Caco-2 (cell line): ENCODE measurements around the gene PLEKHG2. TPM values are rescaled to one million over a fixed set of nuclear protein-coding genes. Genes with fewer than 3 reads are reported as not detected.

Experiments used
- BruUV-seq: library from RNA; stranded (reverse); fragments of 400-500 nt; replicated peaks from 2 replicates; lab custom pipeline; 2021; lab: Mats Ljungman, UMichigan
- CTCF ChIA-PET: fragments of 300-600 bp; sonication (Branson Sonifier 250); formaldehyde crosslinking; loops from one replicate; lab custom pipeline; 2022; ENCODE audit warnings: antibody characterized with exemption; lab: Charles Lee
- POLR2A ChIA-PET: fragments of 300-600 bp; sonication (Branson Sonifier 250); formaldehyde crosslinking; loops from one replicate; lab custom pipeline; 2022; ENCODE audit warnings: antibody characterized with exemption; lab: Charles Lee
- DNase-seq, 2 experiments: peaks; one replicate each; pipeline versions ENCODE4 v3.0.0 to v3.0.0-alpha.2; 2020 to 2022
- H3K27me3 ChIP-seq: replicated peaks from 2 replicates; pipeline ENCODE4 v1.6.0; 2011; ENCODE audit warnings: low read length; ENCODE audit not compliant: control insufficient read depth, insufficient read depth
- H3K36me3 ChIP-seq: 2 replicates; pipeline ENCODE4 v1.5.1; 2011; ENCODE audit warnings: low read length; ENCODE audit not compliant: control insufficient read depth, insufficient read depth
- H3K4me1 ChIP-seq: fragments of 250-450 bp; sonication (Bioruptor Pico); 2 replicates; pipeline ENCODE4 v1.5.1; 2020; ENCODE audit warnings: mild to moderate bottlenecking
- H3K4me3 ChIP-seq: 2 replicates; pipeline ENCODE4 v1.5.1; 2011; ENCODE audit warnings: low read depth, mild to moderate bottlenecking, control low read depth, low read length
- H3K9me3 ChIP-seq: fragments of 250-450 bp; sonication (Bioruptor Pico); 2 replicates; pipeline ENCODE4 v1.5.1; 2020; ENCODE audit warnings: mild to moderate bottlenecking, moderate library complexity
- H3K27ac Mint-ChIP-seq: one replicate; pipeline ENCODE4 v1.8.0; 2022; ENCODE audit warnings: mixed read lengths; ENCODE audit not compliant: unreplicated experiment
- H3K27me3 Mint-ChIP-seq: one replicate; pipeline ENCODE4 v1.8.0; 2022; ENCODE audit warnings: mixed read lengths; ENCODE audit not compliant: insufficient read depth, unreplicated experiment
- H3K36me3 Mint-ChIP-seq: one replicate; pipeline ENCODE4 v1.8.0; 2022; ENCODE audit warnings: mild to moderate bottlenecking, mixed read lengths; ENCODE audit not compliant: insufficient read depth, unreplicated experiment
- H3K4me1 Mint-ChIP-seq: one replicate; pipeline ENCODE4 v1.8.0; 2022; ENCODE audit warnings: low read depth, mixed read lengths; ENCODE audit not compliant: unreplicated experiment
- H3K4me3 Mint-ChIP-seq: one replicate; pipeline ENCODE4 v1.8.0; 2022; ENCODE audit warnings: mild to moderate bottlenecking, moderate library complexity, mixed read lengths; ENCODE audit not compliant: unreplicated experiment
- H3K9me3 Mint-ChIP-seq: one replicate; pipeline ENCODE4 v1.8.0; 2022; ENCODE audit warnings: mixed read lengths; ENCODE audit not compliant: unreplicated experiment
- intact Hi-C: fragments of 100-400 bp; cut with micrococcal nuclease; formaldehyde crosslinking; loops from one replicate; pipeline ENCODE4 v1.10.0; 2022; ENCODE audit not compliant: unreplicated experiment
- total RNA-seq: library from RNA; stranded (reverse); gene quantifications from 2 replicates; pipeline ENCODE4 v1.2.3, GENCODE V29; 2022
- TF ChIP-seq, protein P1 (sequence below), 2 experiments: fragments of 200-600 bp in 1 of 2; IDR thresholded peaks; 1 replicate in 1 of 2; 2 replicates in 1 of 2; pipeline versions ENCODE4 v1.5.1 to v1.8.0; 2011 to 2022; ENCODE audit warnings: antibody characterized with exemption in 1 of 2, control low read depth in 1 of 2, inconsistent platforms in 1 of 2, low read depth in 1 of 2, low read length in 1 of 2, mild to moderate bottlenecking in 1 of 2, moderate library complexity in 1 of 2; ENCODE audit not compliant: insufficient read depth in 1 of 2, severe bottlenecking in 1 of 2, unreplicated experiment in 1 of 2

Gene PLEKHG2
- total RNA-seq, 1 experiment from 2014 or later, result 49.8 TPM

DNA sequence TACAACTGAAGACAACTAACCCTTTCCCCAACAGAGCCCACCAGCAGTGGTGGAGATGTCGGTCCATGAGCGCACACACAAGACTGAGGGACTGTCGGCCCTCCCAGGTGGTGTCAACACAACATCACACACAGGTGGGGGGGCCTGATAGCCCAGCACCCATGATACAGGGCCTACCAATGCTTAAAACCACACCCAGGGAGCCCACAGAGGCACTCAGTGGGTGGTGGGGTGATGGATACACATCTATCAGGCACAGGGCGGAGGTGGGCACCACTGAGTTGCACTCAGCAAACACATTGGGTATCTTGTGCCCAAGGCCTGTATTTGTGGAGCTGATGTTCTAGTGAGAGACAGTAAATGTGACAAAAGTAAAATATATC lies 12.8 kb upstream of the PLEKHG2 start:
- Mint-ChIP-seq H3K4me3 (peak overlapping the region; percentile 49), H3K27ac (peak overlapping the region; percentile 84), H3K27me3 (no peaks in the 10 kb centered on the region), H3K9me3 (no peaks in the 10 kb centered on the region), H3K4me1 (peaks cover 34% of the 10 kb centered on the region), H3K36me3 (peaks cover 66% of the 10 kb centered on the region)
- DNase-seq, result no peak
- no peaks in the 10 kb centered on the region for H3K9me3 ChIP-seq
- TF ChIP-seq, protein P1, sequence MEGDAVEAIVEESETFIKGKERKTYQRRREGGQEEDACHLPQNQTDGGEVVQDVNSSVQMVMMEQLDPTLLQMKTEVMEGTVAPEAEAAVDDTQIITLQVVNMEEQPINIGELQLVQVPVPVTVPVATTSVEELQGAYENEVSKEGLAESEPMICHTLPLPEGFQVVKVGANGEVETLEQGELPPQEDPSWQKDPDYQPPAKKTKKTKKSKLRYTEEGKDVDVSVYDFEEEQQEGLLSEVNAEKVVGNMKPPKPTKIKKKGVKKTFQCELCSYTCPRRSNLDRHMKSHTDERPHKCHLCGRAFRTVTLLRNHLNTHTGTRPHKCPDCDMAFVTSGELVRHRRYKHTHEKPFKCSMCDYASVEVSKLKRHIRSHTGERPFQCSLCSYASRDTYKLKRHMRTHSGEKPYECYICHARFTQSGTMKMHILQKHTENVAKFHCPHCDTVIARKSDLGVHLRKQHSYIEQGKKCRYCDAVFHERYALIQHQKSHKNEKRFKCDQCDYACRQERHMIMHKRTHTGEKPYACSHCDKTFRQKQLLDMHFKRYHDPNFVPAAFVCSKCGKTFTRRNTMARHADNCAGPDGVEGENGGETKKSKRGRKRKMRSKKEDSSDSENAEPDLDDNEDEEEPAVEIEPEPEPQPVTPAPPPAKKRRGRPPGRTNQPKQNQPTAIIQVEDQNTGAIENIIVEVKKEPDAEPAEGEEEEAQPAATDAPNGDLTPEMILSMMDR (IDR thresholded peaks at IDR 0.05; ENCODE audit: insufficient read depth in 1 of 2, low read depth in 1 of 2, low read length in 1 of 2, severe bottlenecking in 1 of 2, unreplicated experiment in 1 of 2), result no peak
- ChIA-PET POLR2A (interaction anchor here (0.5 to 2.3 kb wide), 3 partner anchors 9 to 1832 kb away, joined by 3 to 28 read pairs (median 5); partner anchors contain the start of genes MED29, PAF1 and RPS16), CTCF (interaction anchor here (2.8 kb wide), 1 partner anchor 12 kb away, joined by 52 read pairs; the partner anchor contains the start of gene PLEKHG2)
- H3K36me3 ChIP-seq, result no peaks in the 10 kb centered on the region
- intact Hi-C loops, result loop anchor here (5.0 kb wide), 1 partner anchor 272 kb away; the partner anchor contains the start of gene PAK4
- H3K4me3 ChIP-seq, result no peak overlapping the region
- no TSS peak for BruUV-seq
- no peaks in the 10 kb centered on the region for H3K27me3 ChIP-seq
- H3K4me1 ChIP-seq, result peaks cover 59% of the 10 kb centered on the region

DNA sequence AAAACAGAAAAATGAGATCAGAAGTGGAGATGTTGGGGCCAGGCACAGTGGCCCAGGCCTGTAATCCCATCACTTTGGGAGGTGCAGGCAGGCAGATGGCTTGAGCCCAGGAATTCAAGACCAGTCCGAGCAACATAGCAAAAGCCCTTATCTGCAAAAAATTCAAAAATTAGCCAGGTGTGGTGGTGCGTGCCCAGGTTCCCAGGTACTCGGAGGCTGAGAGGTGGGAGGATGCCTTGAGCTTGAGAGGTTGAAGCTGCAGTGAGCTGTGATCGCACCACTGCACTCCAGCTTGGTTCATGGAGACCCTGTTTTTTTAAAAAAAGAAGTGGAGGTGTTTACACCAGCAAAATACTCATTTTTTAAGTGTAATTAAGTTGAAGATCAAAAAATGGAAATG lies 12.4 kb upstream of the PLEKHG2 start:
- TF ChIP-seq, protein P1 (IDR thresholded peaks at IDR 0.05; ENCODE audit: insufficient read depth in 1 of 2, low read depth in 1 of 2, low read length in 1 of 2, severe bottlenecking in 1 of 2, unreplicated experiment in 1 of 2), result no peak
- H3K27me3 ChIP-seq, result no peaks in the 10 kb centered on the region
- peaks cover 59% of the 10 kb centered on the region for H3K4me1 ChIP-seq
- Mint-ChIP-seq H3K4me3 (no peak overlapping the region), H3K4me1 (peaks cover 34% of the 10 kb centered on the region), H3K36me3 (peaks cover 62% of the 10 kb centered on the region), H3K9me3 (no peaks in the 10 kb centered on the region), H3K27me3 (no peaks in the 10 kb centered on the region), H3K27ac (peak overlapping the region; percentile 84)
- H3K4me3 ChIP-seq, result no peak overlapping the region
- intact Hi-C loops, result no loop called here
- no peak for DNase-seq
- CTCF ChIA-PET, result interaction anchor here (0.7 kb wide), 1 partner anchor 11 kb away, joined by 3 read pairs; no protein-coding TSS in a partner anchor
- H3K9me3 ChIP-seq, result no peaks in the 10 kb centered on the region
- BruUV-seq, result no TSS peak
- no peaks in the 10 kb centered on the region for H3K36me3 ChIP-seq
- POLR2A ChIA-PET, result interaction anchor here (0.6 to 2.8 kb wide), 3 partner anchors 9 to 36 kb away, joined by 3 to 33 read pairs (median 5); partner anchors contain the start of genes MED29, PAF1 and RPS16

DNA sequence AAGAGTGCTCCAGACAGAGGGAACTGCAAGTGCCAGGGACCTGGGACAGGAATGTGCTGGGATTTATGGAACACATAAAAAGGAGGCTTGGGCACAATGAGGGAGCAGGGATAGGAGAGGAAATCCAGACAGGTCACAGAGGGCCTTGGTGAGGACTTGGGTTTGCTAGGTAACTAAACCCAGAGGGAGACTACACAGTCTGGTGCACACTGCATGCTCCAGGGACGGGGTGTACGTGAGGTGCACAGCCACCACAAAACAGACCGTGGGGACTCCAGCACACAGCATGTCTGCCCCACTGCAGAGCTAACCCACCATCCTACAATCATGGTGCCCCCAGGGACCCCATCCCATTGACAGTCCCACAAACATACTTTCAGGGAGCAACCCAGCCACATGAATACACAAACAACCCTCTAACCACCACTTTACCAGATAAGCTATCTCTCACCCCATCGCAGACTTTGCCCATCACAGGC lies 11.4 kb upstream of the PLEKHG2 start:
- peak overlapping the region; percentile 91 for H3K4me3 Mint-ChIP-seq
- H3K4me1 ChIP-seq, result peaks cover 59% of the 10 kb centered on the region
- intact Hi-C loops, result no loop called here

More for the DNA sequence above, 11.4 kb upstream of the PLEKHG2 start:
- DNase-seq, result no peak
- Mint-ChIP-seq H3K4me1 (peaks cover 36% of the 10 kb centered on the region), H3K27me3 (no peaks in the 10 kb centered on the region), H3K9me3 (no peaks in the 10 kb centered on the region), H3K36me3 (peaks cover 54% of the 10 kb centered on the region), H3K27ac (peak overlapping the region; percentile 84)
- CTCF ChIA-PET, result interaction anchor here (0.8 to 1.2 kb wide), 4 partner anchors 11 to 18 kb away, joined by 3 to 16 read pairs (median 4); partner anchors contain the start of gene PLEKHG2
- BruUV-seq, result TSS peak; percentile 40
- H3K4me3 ChIP-seq, result no peak overlapping the region
- no peaks in the 10 kb centered on the region for H3K36me3 ChIP-seq
- H3K9me3 ChIP-seq, result no peaks in the 10 kb centered on the region
- no peaks in the 10 kb centered on the region for H3K27me3 ChIP-seq
- TF ChIP-seq, protein P1 (IDR thresholded peaks at IDR 0.05; ENCODE audit: insufficient read depth in 1 of 2, low read depth in 1 of 2, low read length in 1 of 2, severe bottlenecking in 1 of 2, unreplicated experiment in 1 of 2), result no peak
- POLR2A ChIA-PET, result interaction anchor here (0.5 to 2.8 kb wide), 7 partner anchors 8 to 63 kb away, joined by 3 to 33 read pairs (median 7); partner anchors contain the start of genes MED29, PAF1, RPS16 and SAMD4B
